AG04449 (cell line): ENCODE data around the gene CALU.

Experiments
- CTCF ChIA-PET: fragments of 350-600 bp; formaldehyde crosslinking; extraction: SDS; loops from one replicate; lab custom pipeline; 2021; ENCODE audit warnings: antibody characterized with exemption; lab: Yijun Ruan, JAX
- POLR2A ChIA-PET: fragments of 400-600, 350-600 bp; formaldehyde crosslinking; extraction: SDS; loops from one replicate; lab custom pipeline; 2020; ENCODE audit warnings: antibody characterized with exemption, inconsistent platforms; lab: Yijun Ruan, JAX
- DNase-seq: peaks from one replicate; pipeline ENCODE4 v3.0.0-alpha.2; 2010; ENCODE audit warnings: low read depth, low spot score
- H3K4me3 ChIP-seq: 2 replicates; pipeline ENCODE4 v1.5.1; 2011; ENCODE audit warnings: low read depth, mild to moderate bottlenecking, control low read depth, low read length
- TF ChIP-seq, protein P1 (sequence below): IDR thresholded peaks from one replicate; pipeline ENCODE4 v1.5.1; 2011; ENCODE audit warnings: mild to moderate bottlenecking, moderate library complexity, low read length, control low read depth, inconsistent platforms; ENCODE audit not compliant: insufficient read depth; ENCODE audit errors: missing control alignments

The CALU gene

DNA sequence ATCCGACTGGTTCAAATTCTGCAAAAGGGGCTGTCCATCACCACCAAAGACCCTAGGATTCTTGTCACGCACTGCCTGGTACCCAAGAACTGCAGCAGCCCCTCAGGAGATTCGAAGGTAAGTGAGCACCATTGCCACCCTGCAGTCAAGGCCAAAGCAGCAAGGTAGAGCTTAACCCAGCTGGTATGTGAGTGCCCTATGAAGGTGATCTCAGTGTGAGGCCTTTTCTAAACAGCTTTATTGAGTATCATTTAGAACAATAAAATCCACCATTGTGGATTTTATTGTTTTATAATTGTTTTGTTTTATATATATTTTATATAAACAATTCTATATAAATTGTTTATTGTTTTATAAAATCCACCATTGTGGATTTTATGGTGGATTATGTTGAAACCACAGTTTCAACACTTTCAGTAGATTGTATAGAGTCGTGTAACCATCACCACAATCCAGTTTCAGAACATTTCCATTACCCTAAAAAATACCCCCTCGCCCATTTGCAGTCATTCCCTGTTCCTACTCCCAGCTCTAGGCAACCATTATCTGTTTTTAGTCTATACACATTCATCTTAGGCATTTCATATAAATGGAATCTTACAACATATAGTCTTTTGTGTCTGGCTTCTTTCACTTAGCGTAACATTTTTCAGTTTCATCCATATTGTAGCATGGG lies 20.1 kb upstream of the CALU start:
- H3K4me3 ChIP-seq = no peak overlapping the region
- CTCF ChIA-PET = interaction anchor here (0.9 kb wide), 1 partner anchor 13 kb away, joined by 3 read pairs; no protein-coding TSS in a partner anchor
- DNase-seq = no peak
- TF ChIP-seq, protein P1, sequence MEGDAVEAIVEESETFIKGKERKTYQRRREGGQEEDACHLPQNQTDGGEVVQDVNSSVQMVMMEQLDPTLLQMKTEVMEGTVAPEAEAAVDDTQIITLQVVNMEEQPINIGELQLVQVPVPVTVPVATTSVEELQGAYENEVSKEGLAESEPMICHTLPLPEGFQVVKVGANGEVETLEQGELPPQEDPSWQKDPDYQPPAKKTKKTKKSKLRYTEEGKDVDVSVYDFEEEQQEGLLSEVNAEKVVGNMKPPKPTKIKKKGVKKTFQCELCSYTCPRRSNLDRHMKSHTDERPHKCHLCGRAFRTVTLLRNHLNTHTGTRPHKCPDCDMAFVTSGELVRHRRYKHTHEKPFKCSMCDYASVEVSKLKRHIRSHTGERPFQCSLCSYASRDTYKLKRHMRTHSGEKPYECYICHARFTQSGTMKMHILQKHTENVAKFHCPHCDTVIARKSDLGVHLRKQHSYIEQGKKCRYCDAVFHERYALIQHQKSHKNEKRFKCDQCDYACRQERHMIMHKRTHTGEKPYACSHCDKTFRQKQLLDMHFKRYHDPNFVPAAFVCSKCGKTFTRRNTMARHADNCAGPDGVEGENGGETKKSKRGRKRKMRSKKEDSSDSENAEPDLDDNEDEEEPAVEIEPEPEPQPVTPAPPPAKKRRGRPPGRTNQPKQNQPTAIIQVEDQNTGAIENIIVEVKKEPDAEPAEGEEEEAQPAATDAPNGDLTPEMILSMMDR = no peak
- POLR2A ChIA-PET = no interaction called here

DNA sequence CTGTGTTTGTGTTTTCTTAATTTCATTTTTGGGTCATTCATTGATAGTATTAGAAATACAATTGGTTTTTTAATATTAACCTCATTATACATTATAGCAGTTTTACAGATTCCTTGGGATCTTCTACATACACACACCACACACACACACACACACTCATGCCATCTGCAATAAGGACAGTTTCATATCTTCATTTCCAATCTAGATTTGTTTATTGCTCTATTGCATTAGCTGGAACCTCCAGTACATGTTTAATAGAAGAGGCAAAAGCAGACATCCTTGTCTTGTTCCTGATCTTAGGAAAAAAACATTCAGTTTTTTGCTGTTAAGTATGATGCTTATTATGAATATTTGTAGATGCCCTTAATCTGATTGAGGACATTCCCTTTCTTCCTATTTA lies 17.8 kb upstream of the CALU start:
- no peak overlapping the region for H3K4me3 ChIP-seq
- TF ChIP-seq, protein P1 = no peak
- ChIA-PET POLR2A (no interaction called here), CTCF (interaction anchor here (1.7 kb wide), 1 partner anchor 11 kb away, joined by 6 read pairs; no protein-coding TSS in a partner anchor)
- DNase-seq = no peak

DNA sequence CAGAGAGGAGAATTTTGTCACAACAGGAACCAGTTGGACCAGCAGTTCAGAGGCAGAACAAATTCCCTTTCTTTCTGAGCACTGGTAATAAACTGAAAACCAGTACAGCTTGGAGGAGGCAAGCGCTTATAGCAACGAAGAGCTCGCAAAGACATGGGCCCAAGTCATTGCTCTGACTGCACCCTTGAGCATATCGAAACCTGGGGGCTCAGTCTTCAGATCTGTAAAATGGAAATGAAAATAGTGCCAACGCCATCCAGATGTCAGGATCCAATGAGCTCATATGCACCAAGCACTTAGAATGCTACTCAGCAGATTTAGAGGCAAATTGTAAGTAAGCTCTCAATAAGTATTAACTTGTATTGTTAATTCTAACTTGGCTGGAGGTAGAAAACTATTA lies 14.4 kb upstream of the CALU start:
- DNase-seq = no peak
- POLR2A ChIA-PET = no interaction called here
- H3K4me3 ChIP-seq = no peak overlapping the region
- TF ChIP-seq, protein P1 = no peak
- CTCF ChIA-PET = interaction anchor here (1.0 kb wide), 1 partner anchor 15 kb away, joined by 3 read pairs; no protein-coding TSS in a partner anchor

GRCh38 chr7:128725531-128725930 lies 13.6 kb upstream of the CALU start:
- no peak for DNase-seq
- ChIA-PET POLR2A (no interaction called here), CTCF (interaction anchor here (1.0 to 2.5 kb wide), 4 partner anchors 10 to 27 kb away, joined by 3 to 7 read pairs (median 3); no protein-coding TSS in a partner anchor)
- TF ChIP-seq, protein P1 = no peak
- no peak overlapping the region for H3K4me3 ChIP-seq

DNA sequence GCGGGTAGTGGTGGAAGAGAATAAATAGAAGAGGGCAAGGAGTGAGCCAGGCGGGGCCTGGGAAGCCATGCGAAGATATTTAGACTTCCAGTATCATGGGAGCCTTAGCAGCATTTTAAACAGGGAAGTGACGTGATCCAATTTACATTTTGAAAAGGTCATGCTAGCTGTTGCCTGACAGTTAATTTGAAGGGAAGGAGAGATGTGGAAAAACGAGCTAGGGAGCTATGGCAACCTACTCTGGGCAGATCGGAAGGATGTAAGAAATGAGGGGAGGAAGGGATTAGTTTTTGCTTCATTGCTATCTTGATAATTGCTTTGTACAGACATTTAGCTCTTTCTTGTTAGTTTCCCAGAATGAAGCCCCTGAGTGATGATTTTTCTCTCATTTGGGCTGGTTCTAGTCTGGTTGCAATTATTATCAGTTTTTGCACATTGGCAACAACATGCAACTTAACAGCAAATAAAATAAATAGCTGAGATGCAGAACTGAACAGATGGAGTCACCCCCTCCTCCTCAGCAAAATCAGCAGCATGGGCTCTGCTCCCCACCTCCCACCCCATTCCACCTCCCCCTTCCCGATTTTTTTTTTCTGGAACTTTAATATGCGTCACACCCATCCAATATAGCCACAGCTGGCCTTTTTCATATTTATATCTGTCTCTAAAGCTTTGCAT lies 13.0 kb upstream of the CALU start:
- ChIA-PET POLR2A (interaction anchor here (1.1 kb wide), 1 partner anchor 13 kb away, joined by 4 read pairs; the partner anchor contains the start of gene CALU), CTCF (interaction anchor here (1.0 to 2.5 kb wide), 4 partner anchors 10 to 28 kb away, joined by 3 to 7 read pairs (median 3); no protein-coding TSS in a partner anchor)
- no peak overlapping the region for H3K4me3 ChIP-seq
- DNase-seq = no peak
- TF ChIP-seq, protein P1 = no peak

GRCh38 chr7:128726737-128727072 lies 12.5 kb upstream of the CALU start:
- ChIA-PET CTCF (interaction anchor here (1.0 to 2.5 kb wide), 2 partner anchors 9 to 18 kb away, joined by 3 to 7 read pairs; no protein-coding TSS in a partner anchor), POLR2A (interaction anchor here (1.1 kb wide), 1 partner anchor 12 kb away, joined by 4 read pairs; the partner anchor contains the start of gene CALU)
- H3K4me3 ChIP-seq = no peak overlapping the region
- TF ChIP-seq, protein P1 = no peak
- DNase-seq = no peak
